GM23338 (cell line): ENCODE results near the gene MTARC1. TPM values are rescaled to one million over a fixed set of nuclear protein-coding genes. Genes with fewer than 3 reads are reported as not detected.

ENCODE experiments used
- ATAC-seq: fragments of 200-7000 bp; cut with Tn5 transposase; 3 replicates; pipeline ENCODE4 v1.9.1; 2020
- DNase-seq: peaks from one replicate; pipeline ENCODE4 v3.0.0-alpha.2; 2015; ENCODE audit warnings: low spot score
- H2AFZ ChIP-seq: fragments of 200-600 bp; sonication (generic); 2 replicates; pipeline ENCODE4 v1.8.0; 2016; ENCODE audit warnings: antibody characterized with exemption, mild to moderate bottlenecking, moderate library complexity
- H3F3A ChIP-seq: fragments of 200-600 bp; sonication (generic); replicated peaks from 2 replicates; pipeline ENCODE4 v1.8.0; 2017; ENCODE audit warnings: antibody characterized with exemption, mixed run types, low read depth
- H3K27ac ChIP-seq: fragments of 200-600 bp; sonication (generic); 2 replicates; pipeline ENCODE4 v1.6.1; 2016; ENCODE audit warnings: low read depth
- H3K27me3 ChIP-seq: fragments of 200-600 bp; sonication (generic); 2 replicates; pipeline ENCODE4 v1.8.0; 2016; ENCODE audit warnings: mild to moderate bottlenecking, mixed run types, moderate library complexity; ENCODE audit not compliant: insufficient read depth
- H3K36me3 ChIP-seq: fragments of 200-600 bp; sonication (generic); 2 replicates; pipeline ENCODE4 v1.8.0; 2016; ENCODE audit warnings: mild to moderate bottlenecking; ENCODE audit not compliant: insufficient read depth
- H3K4me1 ChIP-seq: fragments of 200-600 bp; sonication (generic); 2 replicates; pipeline ENCODE4 v1.8.0; 2016; ENCODE audit warnings: mild to moderate bottlenecking, moderate library complexity; ENCODE audit not compliant: insufficient read depth
- H3K4me2 ChIP-seq: fragments of 200-600 bp; sonication (generic); 2 replicates; pipeline ENCODE4 v1.7.1; 2017; ENCODE audit warnings: mixed run types
- H3K4me3 ChIP-seq: fragments of 200-600 bp; sonication (generic); 2 replicates; pipeline ENCODE4 v1.6.1; 2016; ENCODE audit warnings: mixed run types
- H3K79me2 ChIP-seq: fragments of 200-600 bp; sonication (generic); replicated peaks from 2 replicates; pipeline ENCODE4 v1.8.0; 2017; ENCODE audit warnings: mild to moderate bottlenecking; ENCODE audit not compliant: insufficient read depth
- H3K9me2 ChIP-seq: fragments of 200-600 bp; sonication (generic); 2 replicates; pipeline ENCODE4 v1.8.0; 2017; ENCODE audit not compliant: insufficient read depth
- H4K20me1 ChIP-seq: fragments of 200-600 bp; sonication (generic); replicated peaks from 2 replicates; pipeline ENCODE4 v1.8.0; 2017; ENCODE audit warnings: mild to moderate bottlenecking; ENCODE audit not compliant: insufficient read depth
- H3K27ac Mint-ChIP-seq: 2 replicates; pipeline ENCODE4 v1.8.0; 2020; ENCODE audit warnings: inconsistent platforms, mild to moderate bottlenecking, moderate library complexity, mixed read lengths
- H3K27me3 Mint-ChIP-seq: 3 replicates; pipeline ENCODE4 v1.8.0; 2022; ENCODE audit warnings: low read depth, mild to moderate bottlenecking, moderate library complexity, mixed read lengths, inconsistent platforms; ENCODE audit not compliant: insufficient read depth, poor library complexity
- H3K36me3 Mint-ChIP-seq: 3 replicates; pipeline ENCODE4 v1.8.0; 2021; ENCODE audit warnings: low read depth, mild to moderate bottlenecking, inconsistent platforms, moderate library complexity, mixed read lengths
- H3K4me1 Mint-ChIP-seq: 3 replicates; pipeline ENCODE4 v1.8.0; 2020; ENCODE audit warnings: mild to moderate bottlenecking, inconsistent platforms, mixed read lengths
- H3K4me3 Mint-ChIP-seq: 3 replicates; pipeline ENCODE4 v1.8.0; 2021; ENCODE audit warnings: moderate library complexity, mild to moderate bottlenecking, inconsistent platforms, mixed read lengths
- H3K9me3 Mint-ChIP-seq: 3 replicates; pipeline ENCODE4 v1.8.0; 2020; ENCODE audit warnings: moderate library complexity, mild to moderate bottlenecking, inconsistent platforms, mixed read lengths
- CREB1 ChIP-seq: fragments of 250-450 bp; sonication (Bioruptor Pico); IDR thresholded peaks from 2 replicates; pipeline ENCODE4 v1.5.0; 2020; ENCODE audit warnings: low read depth, mild to moderate bottlenecking, moderate library complexity
- EZH2 ChIP-seq: fragments of 200-600 bp; sonication (generic); IDR thresholded peaks from one replicate; pipeline ENCODE4 v1.8.0; 2017; ENCODE audit warnings: antibody characterized with exemption, mild to moderate bottlenecking, low read depth; ENCODE audit not compliant: unreplicated experiment
- EZH2phosphoT487 ChIP-seq: fragments of 200-600 bp; sonication (generic); IDR thresholded peaks from one replicate; pipeline ENCODE4 v1.8.1; 2018; ENCODE audit warnings: antibody characterized with exemption; ENCODE audit not compliant: unreplicated experiment
- JUNB ChIP-seq: IDR thresholded peaks from one replicate; pipeline ENCODE4 v1.6.1; 2016; ENCODE audit warnings: antibody characterized with exemption; ENCODE audit not compliant: unreplicated experiment
- NANOG ChIP-seq: IDR thresholded peaks from 2 replicates; pipeline ENCODE4 v1.6.1; 2016; ENCODE audit warnings: antibody characterized with exemption, borderline replicate concordance
- POLR2AphosphoS5 ChIP-seq: IDR thresholded peaks from 2 replicates; pipeline ENCODE4 v1.6.1; 2016; ENCODE audit warnings: antibody characterized with exemption, low read depth
- STAT1 ChIP-seq: IDR thresholded peaks from one replicate; pipeline ENCODE4 v1.6.1; 2016; ENCODE audit warnings: antibody characterized with exemption; ENCODE audit not compliant: unreplicated experiment
- ZNF114 ChIP-seq: fragments of 250-450 bp; sonication (Bioruptor Pico); IDR thresholded peaks from 2 replicates; pipeline ENCODE4 v1.5.0; 2020; ENCODE audit warnings: mild to moderate bottlenecking, moderate library complexity
- ZNF331 ChIP-seq: fragments of 250-450 bp; sonication (Bioruptor Pico); IDR thresholded peaks from 2 replicates; pipeline ENCODE4 v1.5.0; 2020; ENCODE audit warnings: low read depth, mild to moderate bottlenecking, moderate library complexity
- polyA plus RNA-seq: library from polyadenylated mRNA; unstranded; fragments of >200 nt; fragmentation: Nextera tagmentation; extraction: Ambion mirVana; gene quantifications from 2 replicates; pipeline ENCODE4 v1.2.1, GENCODE V29; 2016
- total RNA-seq: library from RNA; depleted of rRNA; stranded (reverse); fragments of >200 nt; shearing (Covaris generic); gene quantifications from 2 replicates; pipeline ENCODE4 v1.2.3, GENCODE V29; 2014
- TF ChIP-seq, protein P1 (sequence below): fragments of 250-450 bp; sonication (Bioruptor Pico); IDR thresholded peaks from 2 replicates; pipeline ENCODE4 v1.5.0; 2020; ENCODE audit warnings: mild to moderate bottlenecking, moderate library complexity
- TF ChIP-seq, protein P2 (sequence below), 2 experiments: fragments of 200-600 bp in 1 of 2; sonication (generic) in 1 of 2; conservative IDR thresholded peaks; 2 replicates each; pipeline versions ENCODE4 v1.5.1 to v1.6.1; 2016 to 2017; ENCODE audit warnings: antibody characterized with exemption in 2 of 2, low read depth in 2 of 2, mild to moderate bottlenecking in 2 of 2, moderate library complexity in 1 of 2
- TF ChIP-seq, protein P3 (sequence below): IDR thresholded peaks from one replicate; pipeline ENCODE4 v1.6.1; 2018; ENCODE audit warnings: antibody characterized with exemption; ENCODE audit not compliant: unreplicated experiment

The MTARC1 gene
- total and polyA plus RNA-seq, 2 experiments from 2014 or later, result 33.9 to 34.6 TPM

DNA sequence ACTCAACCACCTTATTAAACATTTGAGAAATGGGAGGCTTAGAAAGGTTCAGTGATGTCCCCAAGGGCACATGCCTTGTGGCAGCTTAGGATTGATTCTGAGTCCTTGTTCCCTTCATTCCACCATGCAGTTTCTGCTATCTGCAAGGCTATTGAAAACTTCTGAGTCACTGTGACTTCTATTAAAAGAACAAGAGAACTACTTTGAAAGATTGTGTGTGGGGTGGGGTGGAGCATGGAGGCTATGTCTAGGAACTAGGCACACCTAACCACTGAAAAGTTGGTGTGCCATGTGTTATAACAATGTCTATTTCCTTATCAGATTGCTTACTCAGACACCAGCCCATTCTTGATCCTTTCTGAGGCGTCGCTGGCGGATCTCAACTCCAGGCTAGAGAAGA, 10.8 kb downstream of the MTARC1 start:
- no peaks in the 10 kb centered on the region for H3K79me2 ChIP-seq
- Mint-ChIP-seq H3K9me3 (no peaks in the 10 kb centered on the region), H3K4me3 (no peak overlapping the region), H3K27me3 (no peaks in the 10 kb centered on the region), H3K4me1 (no peaks in the 10 kb centered on the region), H3K27ac (no peak overlapping the region), H3K36me3 (peaks cover 45% of the 10 kb centered on the region)
- H3K4me1 ChIP-seq, result no peaks in the 10 kb centered on the region
- no peak overlapping the region for H2AFZ ChIP-seq
- DNase-seq (no peak), ATAC-seq (no peak)
- peaks cover 3% of the 10 kb centered on the region; the same call in 1 of the 2 replicates for H4K20me1 ChIP-seq
- no peaks in the 10 kb centered on the region for H3K36me3 ChIP-seq
- no peak for TF ChIP-seq JUNB
- TF ChIP-seq EZH2phosphoT487, result no peak
- TF ChIP-seq STAT1, result no peak
- no peak overlapping the region for H3K27ac ChIP-seq
- H3K27me3 ChIP-seq, result no peaks in the 10 kb centered on the region
- no peaks in the 10 kb centered on the region for H3K9me2 ChIP-seq
- H3F3A ChIP-seq, result no peaks in the 10 kb centered on the region
- no peak overlapping the region for H3K4me3 ChIP-seq
- H3K4me2 ChIP-seq, result no peak overlapping the region

DNA sequence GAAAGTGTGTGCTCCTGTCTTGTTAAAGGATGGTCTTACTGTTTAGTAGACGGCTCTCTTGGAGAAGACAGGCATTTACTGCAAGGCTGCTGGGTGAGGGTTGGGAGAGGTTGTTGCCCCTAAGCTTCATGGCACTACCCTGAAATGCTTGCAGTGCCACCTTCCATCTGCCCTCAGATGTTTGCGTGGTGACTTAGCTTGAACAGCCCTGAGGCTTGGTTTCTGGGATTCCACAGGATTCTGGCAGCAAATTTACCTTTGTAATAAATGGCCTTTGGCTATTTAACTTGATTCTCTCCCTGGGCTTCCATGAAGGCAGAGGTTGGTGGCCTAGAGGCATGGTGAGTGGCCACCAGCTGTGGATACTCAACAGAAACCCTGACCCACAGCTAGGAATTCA, 11.6 kb downstream of the MTARC1 start:
- Mint-ChIP-seq H3K4me3 (no peak overlapping the region), H3K27me3 (no peaks in the 10 kb centered on the region), H3K27ac (no peak overlapping the region), H3K4me1 (peaks cover 2% of the 10 kb centered on the region; the same call in 1 of the 3 replicates), H3K9me3 (no peaks in the 10 kb centered on the region), H3K36me3 (peaks cover 53% of the 10 kb centered on the region)
- Histone ChIP-seq H2AFZ (no peak overlapping the region), H3K27ac (no peak overlapping the region), H3K4me2 (no peak overlapping the region), H3K4me1 (no peaks in the 10 kb centered on the region), H3K4me3 (no peak overlapping the region), H3K9me2 (no peaks in the 10 kb centered on the region), H3F3A (no peaks in the 10 kb centered on the region), H3K27me3 (no peaks in the 10 kb centered on the region), H4K20me1 (peaks cover 3% of the 10 kb centered on the region; the same call in 1 of the 2 replicates), H3K79me2 (no peaks in the 10 kb centered on the region), H3K36me3 (no peaks in the 10 kb centered on the region; the same call in 1 of the 2 replicates)
- DNase-seq, result no peak
- ATAC-seq, result no peak
- no peak for TF ChIP-seq POLR2AphosphoS5
- no peak for TF ChIP-seq CREB1 (CRISPR knock-in tag)
- TF ChIP-seq, protein P1, sequence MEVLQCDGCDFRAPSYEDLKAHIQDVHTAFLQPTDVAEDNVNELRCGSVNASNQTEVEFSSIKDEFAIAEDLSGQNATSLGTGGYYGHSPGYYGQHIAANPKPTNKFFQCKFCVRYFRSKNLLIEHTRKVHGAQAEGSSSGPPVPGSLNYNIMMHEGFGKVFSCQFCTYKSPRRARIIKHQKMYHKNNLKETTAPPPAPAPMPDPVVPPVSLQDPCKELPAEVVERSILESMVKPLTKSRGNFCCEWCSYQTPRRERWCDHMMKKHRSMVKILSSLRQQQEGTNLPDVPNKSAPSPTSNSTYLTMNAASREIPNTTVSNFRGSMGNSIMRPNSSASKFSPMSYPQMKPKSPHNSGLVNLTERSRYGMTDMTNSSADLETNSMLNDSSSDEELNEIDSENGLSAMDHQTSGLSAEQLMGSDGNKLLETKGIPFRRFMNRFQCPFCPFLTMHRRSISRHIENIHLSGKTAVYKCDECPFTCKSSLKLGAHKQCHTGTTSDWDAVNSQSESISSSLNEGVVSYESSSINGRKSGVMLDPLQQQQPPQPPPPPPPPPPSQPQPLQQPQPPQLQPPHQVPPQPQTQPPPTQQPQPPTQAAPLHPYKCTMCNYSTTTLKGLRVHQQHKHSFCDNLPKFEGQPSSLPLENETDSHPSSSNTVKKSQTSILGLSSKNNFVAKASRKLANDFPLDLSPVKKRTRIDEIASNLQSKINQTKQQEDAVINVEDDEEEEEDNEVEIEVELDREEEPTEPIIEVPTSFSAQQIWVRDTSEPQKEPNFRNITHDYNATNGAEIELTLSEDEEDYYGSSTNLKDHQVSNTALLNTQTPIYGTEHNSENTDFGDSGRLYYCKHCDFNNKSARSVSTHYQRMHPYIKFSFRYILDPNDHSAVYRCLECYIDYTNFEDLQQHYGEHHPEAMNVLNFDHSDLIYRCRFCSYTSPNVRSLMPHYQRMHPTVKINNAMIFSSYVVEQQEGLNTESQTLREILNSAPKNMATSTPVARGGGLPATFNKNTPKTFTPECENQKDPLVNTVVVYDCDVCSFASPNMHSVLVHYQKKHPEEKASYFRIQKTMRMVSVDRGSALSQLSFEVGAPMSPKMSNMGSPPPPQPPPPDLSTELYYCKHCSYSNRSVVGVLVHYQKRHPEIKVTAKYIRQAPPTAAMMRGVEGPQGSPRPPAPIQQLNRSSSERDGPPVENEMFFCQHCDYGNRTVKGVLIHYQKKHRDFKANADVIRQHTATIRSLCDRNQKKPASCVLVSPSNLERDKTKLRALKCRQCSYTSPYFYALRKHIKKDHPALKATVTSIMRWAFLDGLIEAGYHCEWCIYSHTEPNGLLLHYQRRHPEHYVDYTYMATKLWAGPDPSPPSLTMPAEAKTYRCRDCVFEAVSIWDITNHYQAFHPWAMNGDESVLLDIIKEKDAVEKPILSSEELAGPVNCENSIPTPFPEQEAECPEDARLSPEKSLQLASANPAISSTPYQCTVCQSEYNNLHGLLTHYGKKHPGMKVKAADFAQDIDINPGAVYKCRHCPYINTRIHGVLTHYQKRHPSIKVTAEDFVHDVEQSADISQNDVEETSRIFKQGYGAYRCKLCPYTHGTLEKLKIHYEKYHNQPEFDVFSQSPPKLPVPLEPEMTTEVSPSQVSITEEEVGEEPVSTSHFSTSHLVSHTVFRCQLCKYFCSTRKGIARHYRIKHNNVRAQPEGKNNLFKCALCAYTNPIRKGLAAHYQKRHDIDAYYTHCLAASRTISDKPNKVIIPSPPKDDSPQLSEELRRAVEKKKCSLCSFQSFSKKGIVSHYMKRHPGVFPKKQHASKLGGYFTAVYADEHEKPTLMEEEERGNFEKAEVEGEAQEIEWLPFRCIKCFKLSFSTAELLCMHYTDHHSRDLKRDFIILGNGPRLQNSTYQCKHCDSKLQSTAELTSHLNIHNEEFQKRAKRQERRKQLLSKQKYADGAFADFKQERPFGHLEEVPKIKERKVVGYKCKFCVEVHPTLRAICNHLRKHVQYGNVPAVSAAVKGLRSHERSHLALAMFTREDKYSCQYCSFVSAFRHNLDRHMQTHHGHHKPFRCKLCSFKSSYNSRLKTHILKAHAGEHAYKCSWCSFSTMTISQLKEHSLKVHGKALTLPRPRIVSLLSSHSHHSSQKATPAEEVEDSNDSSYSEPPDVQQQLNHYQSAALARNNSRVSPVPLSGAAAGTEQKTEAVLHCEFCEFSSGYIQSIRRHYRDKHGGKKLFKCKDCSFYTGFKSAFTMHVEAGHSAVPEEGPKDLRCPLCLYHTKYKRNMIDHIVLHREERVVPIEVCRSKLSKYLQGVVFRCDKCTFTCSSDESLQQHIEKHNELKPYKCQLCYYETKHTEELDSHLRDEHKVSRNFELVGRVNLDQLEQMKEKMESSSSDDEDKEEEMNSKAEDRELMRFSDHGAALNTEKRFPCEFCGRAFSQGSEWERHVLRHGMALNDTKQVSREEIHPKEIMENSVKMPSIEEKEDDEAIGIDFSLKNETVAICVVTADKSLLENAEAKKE (CRISPR knock-in tag), result no peak
- no peak for TF ChIP-seq ZNF114
- TF ChIP-seq STAT1, result no peak
- TF ChIP-seq ZNF331 (CRISPR knock-in tag), result no peak
- TF ChIP-seq, protein P2, sequence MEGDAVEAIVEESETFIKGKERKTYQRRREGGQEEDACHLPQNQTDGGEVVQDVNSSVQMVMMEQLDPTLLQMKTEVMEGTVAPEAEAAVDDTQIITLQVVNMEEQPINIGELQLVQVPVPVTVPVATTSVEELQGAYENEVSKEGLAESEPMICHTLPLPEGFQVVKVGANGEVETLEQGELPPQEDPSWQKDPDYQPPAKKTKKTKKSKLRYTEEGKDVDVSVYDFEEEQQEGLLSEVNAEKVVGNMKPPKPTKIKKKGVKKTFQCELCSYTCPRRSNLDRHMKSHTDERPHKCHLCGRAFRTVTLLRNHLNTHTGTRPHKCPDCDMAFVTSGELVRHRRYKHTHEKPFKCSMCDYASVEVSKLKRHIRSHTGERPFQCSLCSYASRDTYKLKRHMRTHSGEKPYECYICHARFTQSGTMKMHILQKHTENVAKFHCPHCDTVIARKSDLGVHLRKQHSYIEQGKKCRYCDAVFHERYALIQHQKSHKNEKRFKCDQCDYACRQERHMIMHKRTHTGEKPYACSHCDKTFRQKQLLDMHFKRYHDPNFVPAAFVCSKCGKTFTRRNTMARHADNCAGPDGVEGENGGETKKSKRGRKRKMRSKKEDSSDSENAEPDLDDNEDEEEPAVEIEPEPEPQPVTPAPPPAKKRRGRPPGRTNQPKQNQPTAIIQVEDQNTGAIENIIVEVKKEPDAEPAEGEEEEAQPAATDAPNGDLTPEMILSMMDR (conservative IDR thresholded peaks at IDR 0.05; ENCODE audit: low read depth in 2 of 2), result no peak
- TF ChIP-seq, protein P3, sequence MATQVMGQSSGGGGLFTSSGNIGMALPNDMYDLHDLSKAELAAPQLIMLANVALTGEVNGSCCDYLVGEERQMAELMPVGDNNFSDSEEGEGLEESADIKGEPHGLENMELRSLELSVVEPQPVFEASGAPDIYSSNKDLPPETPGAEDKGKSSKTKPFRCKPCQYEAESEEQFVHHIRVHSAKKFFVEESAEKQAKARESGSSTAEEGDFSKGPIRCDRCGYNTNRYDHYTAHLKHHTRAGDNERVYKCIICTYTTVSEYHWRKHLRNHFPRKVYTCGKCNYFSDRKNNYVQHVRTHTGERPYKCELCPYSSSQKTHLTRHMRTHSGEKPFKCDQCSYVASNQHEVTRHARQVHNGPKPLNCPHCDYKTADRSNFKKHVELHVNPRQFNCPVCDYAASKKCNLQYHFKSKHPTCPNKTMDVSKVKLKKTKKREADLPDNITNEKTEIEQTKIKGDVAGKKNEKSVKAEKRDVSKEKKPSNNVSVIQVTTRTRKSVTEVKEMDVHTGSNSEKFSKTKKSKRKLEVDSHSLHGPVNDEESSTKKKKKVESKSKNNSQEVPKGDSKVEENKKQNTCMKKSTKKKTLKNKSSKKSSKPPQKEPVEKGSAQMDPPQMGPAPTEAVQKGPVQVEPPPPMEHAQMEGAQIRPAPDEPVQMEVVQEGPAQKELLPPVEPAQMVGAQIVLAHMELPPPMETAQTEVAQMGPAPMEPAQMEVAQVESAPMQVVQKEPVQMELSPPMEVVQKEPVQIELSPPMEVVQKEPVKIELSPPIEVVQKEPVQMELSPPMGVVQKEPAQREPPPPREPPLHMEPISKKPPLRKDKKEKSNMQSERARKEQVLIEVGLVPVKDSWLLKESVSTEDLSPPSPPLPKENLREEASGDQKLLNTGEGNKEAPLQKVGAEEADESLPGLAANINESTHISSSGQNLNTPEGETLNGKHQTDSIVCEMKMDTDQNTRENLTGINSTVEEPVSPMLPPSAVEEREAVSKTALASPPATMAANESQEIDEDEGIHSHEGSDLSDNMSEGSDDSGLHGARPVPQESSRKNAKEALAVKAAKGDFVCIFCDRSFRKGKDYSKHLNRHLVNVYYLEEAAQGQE, result no peak
- TF ChIP-seq EZH2, result no peak
- no peak for TF ChIP-seq NANOG
- TF ChIP-seq JUNB, result no peak
